ENCODE results near the gene KLHL9.
A peak's percentile ranks its signal among the peaks of the same experiment; 100 is the strongest.
"Not testable (repeated sequence)": the region's sequence is repeated elsewhere in the genome, so short reads cannot be mapped to it uniquely, and the experiment has no call there.

The KLHL9 gene, protein sequence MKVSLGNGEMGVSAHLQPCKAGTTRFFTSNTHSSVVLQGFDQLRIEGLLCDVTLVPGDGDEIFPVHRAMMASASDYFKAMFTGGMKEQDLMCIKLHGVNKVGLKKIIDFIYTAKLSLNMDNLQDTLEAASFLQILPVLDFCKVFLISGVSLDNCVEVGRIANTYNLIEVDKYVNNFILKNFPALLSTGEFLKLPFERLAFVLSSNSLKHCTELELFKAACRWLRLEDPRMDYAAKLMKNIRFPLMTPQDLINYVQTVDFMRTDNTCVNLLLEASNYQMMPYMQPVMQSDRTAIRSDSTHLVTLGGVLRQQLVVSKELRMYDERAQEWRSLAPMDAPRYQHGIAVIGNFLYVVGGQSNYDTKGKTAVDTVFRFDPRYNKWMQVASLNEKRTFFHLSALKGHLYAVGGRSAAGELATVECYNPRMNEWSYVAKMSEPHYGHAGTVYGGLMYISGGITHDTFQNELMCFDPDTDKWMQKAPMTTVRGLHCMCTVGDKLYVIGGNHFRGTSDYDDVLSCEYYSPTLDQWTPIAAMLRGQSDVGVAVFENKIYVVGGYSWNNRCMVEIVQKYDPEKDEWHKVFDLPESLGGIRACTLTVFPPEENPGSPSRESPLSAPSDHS

DNA sequence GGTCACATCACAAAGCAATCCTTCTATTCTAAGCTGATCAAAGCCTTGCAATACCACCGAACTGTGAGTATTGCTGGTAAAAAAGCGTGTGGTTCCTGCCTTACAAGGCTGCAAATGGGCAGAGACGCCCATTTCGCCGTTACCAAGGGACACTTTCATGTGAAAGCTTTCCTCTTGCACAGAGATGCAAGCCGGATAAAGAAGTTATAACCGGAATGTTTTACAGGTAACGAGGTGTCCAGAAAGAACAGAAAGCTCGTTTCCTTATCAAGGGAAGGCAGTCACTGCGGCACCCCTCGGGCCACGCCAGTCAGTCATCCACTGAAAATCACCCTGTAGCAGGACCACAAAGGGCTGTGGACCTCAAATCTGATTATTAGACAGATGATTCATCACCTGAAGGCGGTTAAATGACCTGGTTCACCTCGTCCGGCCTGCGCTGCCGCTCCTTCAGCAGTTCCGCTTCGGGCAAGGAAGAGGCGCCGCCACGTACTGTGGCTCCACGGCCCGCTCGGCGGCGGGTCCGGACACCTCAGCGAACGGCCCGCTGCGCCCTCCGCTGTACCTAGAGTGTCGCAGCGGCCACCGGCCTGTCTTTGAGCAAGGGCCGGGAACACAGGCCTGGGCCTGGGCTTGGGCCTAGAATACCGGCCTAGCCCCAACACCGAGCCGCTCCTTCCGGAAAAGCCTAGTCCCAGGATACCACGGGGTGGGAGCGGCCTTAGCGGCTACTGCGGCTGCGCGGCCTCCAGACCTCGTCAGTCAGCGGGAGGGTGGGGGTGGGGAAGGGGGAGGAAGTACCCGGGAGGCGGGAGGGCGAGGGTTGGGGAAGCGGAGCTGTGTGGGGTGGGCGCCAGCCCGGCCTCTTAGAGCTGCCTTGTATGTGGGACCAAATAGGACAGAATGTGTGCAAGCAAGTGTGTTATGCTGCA, at the start of gene KLHL9:
TSS of gene KLHL9 (minus strand) at position 704 of the 932 bp plus-strand sequence. CDS start at position 159, 545 bp downstream.
- DNase-seq, result peak; percentile 44

DNA sequence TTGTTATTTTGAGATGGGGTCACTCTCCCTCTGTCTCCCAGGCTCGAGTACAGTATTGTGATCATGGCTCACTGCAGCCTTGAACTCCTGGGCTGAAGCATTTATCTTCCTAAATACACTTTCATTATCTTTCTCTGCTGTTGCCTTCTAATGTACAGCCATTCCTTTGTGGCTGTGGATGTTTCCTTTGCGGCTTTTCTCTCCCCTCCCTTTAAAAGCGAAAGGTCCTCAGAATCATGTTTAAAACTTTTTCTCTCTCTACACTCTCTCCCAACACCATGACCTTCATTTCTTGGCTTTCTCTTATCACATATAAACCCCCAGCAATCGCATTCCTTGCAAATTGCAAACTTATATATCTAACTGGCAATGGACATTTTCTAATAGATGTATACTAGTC, 48.4 kb upstream of the KLHL9 start:
- DNase-seq, result no peak

DNA sequence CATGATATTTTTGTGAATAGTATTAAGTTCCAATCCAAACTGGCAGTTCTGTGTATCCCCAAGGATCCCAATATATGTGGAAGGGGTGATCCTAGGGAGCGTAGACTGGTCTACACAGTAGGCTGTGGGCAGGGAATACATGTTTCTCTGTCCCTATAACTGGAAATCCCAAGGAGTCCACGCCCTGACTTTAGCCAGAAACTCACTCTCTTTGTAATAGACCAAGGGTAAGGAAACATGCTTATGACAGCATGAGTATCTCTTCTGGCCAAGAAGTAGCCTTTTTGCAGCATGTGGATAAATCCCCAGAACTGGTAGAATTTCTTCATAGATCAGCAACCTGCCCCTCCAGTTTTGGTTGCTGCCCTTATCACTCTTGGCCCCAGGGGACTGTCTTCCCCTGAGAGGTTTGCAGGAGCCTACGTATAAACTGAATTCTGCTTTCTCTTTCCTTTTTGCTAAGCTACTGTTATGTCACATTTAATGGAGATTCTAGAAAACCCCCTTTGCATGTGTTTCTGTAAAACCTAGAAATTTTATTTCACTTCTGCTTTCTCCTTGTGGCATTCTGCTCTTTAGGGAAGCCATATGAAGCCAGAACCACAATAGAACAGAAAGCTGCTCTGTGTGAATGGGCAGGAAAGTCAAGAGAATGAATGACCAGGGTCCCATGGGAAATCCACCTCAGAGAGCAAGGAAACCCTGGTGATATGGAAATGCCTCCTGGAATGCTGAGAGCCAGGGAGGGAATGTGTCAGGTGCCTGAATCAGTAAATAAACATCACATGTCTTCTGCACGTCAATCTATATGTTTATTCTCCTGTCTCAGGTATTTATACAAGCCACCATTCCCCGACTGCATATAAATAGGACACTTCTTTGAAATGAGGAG, 46.5 kb upstream of the KLHL9 start:
- no peak for DNase-seq

DNA sequence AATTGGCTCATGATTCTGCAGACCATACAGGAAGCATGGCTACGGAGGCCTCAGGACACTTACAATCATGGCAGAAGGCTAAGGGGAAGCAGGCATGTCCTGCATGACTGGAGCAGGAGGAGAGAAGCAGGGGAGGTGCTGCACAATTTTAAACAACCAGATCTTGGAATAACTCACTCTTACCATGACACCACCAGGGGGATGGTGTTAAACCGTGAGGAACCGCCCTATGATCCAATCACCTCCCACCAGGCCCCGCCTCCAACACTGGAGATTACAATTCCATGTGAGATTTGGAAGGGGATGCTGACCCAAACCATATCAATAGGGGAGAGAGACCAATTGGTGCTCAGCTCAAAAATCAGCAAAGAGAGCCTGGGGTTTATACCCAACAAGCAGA, 36.3 kb upstream of the KLHL9 start:
- DNase-seq, result not testable (repeated sequence)

DNA sequence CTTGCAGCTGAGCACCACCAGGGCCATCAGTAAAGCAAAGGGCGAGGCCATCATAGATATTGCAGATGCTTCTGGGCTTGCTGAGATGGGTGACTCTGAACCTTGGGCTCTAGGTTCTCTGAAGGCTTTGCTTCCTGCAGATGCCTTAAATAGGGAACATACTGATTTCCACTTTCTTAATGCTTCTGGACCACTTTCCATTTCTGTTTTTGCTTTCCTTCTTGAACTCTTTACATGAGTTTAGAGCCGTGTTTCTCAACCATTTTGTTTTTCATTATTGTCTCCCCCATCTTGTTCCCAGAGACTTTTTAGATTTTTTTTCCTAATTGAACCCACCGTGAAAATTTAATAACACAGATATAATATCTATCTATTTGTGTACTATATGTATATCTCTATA, 32.8 kb upstream of the KLHL9 start, which contains the start of gene IFNA13:
TSS of gene IFNA13 (minus strand) at position 101 of the 400 bp plus-strand sequence. CDS start at position 54, 47 bp downstream.
- DNase-seq, result no peak

DNA sequence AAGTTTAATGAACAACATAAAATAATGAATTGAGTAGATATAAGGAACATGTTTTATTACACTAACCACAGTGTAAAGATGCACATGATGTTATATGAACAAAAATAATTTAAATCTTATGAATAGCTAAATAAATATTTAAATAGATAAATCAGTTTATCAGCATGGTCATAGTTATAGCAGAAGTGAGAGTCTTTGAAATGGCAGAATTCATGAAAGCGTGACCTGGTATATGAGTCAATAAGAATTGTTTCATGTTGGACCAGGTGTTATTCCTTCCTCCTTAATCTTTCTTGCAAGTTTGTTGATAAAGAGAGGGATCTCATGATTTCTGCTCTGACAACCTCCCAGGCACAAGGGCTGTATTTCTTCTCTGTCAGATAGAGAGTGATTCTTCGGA, 32.0 kb upstream of the KLHL9 start:
- not testable (repeated sequence) for DNase-seq

DNA sequence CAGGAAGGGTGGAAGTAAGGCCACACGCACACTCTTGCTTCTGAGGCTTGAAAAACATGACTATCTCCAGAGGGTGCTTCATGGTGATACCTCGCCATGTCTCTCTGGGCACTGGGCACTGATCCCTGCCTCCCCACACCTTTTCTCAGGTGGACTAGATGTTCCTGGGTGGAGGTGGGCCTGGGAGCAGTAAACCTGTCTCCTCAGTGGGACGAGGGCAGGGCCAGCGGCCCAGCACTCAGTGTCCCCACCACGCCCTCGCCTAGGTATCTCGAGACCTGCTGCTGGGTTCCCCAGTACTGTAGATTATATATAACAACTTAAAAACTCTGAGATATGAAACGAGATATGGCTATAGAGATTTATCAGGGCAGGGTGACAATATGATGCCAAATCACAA, 27.1 kb upstream of the KLHL9 start:
- DNase-seq, result no peak

DNA sequence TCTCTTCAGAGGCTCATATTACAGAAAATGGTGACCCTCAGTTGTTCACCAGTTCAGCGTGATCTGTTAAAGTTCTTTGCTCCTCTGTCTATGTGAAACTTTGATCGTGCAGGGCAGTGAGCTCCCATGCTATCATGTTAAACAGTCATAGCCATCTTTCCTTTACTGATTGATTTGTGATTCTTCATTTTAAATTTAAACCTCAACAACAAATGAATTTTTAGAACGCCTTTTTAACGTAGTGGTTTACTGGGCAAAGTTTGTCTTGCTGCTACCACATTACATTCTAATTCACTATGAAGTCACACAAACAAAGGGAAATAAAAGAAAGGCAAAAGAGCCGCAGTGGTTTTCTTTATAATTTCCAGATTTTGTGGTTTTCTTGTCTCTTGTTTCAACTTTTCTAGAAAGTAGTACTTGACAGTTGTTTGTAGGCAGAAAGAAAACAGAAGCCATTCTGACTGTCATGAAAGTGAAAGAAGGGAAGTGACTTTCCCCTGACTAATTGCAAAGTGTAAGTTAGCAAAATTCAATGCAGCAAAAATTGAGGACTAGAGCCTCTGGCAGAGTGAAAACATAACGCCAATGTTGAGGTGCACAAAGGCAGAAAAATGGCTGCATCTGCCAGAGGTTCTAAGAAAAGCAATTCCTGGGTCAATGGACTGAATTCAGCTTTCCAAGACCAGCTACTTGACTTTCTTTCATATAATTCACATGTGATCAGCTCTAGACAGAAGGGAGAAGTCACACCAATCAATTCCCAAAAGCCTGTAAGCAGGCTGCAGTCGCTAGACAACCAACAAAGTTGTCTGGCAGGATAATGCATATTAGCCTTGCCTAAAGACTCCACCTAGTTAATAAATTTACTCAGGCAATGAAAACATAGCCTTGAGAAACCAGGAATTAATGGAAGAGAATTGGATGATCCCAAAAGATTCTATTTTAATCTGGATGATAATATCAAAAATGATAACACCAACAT, 22.6 kb upstream of the KLHL9 start:
- DNase-seq, result no peak

DNA sequence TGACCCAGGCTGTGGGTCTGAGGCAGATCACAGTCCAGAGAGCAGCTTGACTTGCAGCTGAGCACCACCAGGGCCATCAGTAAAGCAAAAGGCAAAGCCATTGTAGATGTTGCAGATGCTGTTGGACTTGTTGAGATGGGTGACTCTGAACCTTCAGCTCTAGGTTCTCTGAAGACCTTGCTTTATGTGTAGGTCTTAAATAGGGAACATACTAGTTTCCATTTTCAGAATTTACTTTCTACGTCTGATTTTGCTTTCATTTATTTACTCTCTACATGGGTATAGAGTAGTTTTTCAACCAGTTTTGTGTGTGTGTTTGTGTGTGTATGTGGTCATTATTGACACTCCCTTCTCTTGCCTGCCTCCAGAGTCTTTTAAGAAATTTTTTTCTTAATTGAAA, 15.6 kb upstream of the KLHL9 start, which contains the start of gene IFNA6:
TSS of gene IFNA6 (minus strand) at position 101 of the 400 bp plus-strand sequence. CDS start at position 101, 0 bp downstream.
- no peak for DNase-seq

DNA sequence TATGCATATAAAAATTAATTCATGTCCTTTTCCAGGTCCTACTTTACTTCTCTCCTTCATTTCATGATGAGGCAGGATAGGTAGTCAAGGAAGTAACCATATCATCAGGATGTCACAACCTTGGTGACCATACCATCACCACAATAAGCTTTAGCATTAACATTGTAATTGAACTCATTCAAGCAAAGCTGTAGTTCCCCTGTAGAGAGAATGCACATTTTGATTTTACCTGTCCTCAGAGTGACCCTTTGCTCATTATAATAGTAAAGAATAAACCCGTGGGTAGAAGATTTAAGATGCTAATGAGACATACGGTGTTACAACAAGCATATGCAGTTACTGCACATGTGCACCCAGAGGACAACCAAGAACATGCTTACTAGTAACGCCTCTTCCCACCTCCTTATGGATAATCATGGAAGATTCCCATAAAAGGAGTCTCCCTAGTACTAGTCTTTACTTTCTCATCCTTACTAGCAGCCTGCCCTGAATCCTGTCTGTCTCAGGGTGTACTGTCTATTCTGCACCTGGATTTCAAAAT, 13.3 kb upstream of the KLHL9 start:
- DNase-seq, result no peak

DNA sequence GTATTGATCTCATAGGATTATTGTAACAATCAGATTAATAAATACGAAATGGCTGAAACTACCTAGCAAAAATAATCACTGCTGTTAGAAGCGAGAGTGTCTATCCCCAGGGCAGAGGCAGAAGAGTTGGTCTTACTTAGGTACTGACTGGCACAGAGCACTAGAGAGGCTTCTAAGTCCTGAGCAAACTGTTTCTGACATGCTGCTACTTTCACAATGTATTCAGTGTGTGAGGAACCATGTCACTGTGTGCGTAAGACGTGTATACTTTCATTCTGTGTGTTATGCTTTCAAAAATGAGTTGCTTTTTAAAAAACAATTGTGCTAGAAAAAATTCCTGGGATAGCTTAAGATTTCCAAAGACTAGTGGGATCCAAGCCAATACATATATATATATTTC, 5.5 kb upstream of the KLHL9 start:
- DNase-seq, result no peak

DNA sequence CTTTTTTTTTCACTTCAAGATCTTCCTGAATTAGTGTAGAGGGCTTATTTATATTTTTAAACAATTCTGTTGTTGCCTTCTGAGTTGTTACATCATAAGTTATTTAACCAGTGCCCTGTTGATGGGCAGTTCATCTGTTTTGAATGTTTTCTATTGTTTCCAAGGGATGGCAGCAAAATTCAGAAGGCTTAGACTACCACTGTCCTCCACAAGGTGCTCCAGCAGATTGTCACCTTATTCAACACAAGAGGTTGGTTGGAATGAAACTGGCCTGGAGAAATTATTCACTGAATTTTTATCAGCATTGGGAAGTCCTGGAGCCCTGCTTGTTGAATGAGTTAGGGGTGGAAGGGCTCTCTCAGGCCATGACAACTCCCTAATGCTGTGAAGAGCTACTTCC, 1.3 kb upstream of the KLHL9 start:
- DNase-seq, result no peak

DNA sequence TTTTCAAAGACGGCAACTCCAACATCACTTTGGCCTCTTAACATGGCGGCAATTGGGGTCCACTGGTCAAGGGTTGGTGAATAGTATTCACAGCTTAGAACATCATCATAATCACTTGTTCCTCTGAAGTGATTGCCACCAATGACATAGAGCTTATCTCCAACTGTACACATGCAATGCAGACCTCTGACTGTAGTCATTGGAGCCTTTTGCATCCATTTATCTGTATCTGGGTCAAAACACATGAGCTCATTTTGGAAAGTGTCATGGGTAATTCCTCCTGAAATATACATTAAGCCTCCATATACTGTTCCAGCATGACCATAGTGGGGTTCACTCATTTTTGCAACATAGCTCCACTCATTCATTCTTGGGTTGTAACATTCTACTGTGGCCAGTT, 2.0 kb downstream of the KLHL9 start:
- no peak for DNase-seq

DNA sequence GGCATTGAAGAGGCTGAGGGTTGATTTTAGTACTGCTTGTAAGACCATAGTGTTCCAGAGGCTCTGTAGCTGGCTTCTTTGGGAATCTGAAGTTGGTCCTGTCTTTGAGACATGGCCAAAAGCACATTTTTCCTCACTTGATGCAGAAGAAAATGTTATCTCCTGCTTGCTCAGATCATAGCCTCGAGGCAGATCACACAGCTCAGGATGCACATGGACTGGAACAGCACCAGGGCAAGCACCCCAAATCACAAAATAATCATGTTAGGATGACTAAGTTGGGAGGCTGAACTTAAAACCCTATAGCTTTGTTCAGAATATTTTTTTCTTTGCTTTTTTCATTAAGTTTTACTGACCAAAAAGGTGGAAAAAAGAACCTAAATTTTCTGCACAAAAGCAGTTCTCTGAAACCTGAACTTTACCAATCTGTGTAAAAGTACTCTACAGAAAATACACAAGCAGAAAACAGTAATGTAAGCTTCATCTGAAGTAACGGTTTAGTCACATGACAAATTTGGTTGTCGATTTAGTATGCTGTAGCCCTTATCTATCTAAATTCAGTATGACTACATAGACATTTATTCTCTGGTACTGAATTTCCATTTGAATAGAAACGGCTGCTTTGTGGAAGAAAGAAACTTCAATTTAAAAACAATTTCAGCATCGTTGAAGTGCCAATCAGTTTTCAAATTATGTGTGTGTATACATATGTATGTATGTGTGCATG, 3.4 kb downstream of the KLHL9 start:
- no peak for DNase-seq

DNA sequence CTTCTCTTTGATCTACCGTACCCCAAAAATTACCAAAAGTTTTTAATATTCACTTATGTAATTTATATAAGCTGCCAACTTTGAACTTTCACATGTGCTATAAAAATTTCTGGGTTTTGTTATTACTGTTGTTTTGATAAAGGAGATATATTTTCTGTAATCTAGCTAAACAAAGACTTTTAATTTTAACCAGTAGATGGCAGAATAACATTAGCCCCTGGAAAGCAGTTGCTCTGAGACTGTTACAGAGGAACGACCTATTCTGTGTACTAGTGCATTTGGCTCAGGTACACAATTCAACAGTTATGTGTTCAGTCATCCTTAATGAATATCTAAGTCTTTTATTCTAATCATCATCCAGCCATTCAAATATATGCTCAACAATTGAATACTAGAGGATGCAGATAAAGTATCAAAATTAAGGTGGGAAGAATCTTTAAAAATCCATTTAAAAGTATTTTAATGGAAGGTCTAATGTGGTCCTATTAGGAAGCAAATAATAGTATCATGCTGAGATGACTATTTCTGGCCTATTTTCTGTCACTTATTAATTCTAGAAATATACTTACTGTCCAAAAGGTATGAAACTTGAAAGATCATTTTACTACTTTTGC, 8.6 kb downstream of the KLHL9 start:
- DNase-seq, result no peak

DNA sequence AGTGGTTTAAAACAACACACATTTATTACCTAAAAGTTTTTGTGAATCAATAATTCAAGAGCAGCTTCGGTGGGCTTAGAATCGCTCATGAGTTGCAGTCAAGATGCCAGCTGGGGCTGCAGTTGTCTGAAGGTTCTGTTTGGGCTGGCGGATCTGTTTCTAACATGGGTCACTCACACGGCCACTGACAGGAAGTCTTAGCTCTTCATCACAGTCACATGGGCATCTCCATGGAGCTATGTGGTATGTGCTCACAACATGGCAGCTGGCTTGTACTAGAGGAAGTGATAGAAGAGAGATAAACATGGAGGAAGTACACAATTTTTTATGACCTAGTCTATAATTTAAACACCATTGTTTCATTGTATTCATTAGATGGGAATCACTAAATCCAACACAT, 11.2 kb downstream of the KLHL9 start:
- DNase-seq, result no peak

DNA sequence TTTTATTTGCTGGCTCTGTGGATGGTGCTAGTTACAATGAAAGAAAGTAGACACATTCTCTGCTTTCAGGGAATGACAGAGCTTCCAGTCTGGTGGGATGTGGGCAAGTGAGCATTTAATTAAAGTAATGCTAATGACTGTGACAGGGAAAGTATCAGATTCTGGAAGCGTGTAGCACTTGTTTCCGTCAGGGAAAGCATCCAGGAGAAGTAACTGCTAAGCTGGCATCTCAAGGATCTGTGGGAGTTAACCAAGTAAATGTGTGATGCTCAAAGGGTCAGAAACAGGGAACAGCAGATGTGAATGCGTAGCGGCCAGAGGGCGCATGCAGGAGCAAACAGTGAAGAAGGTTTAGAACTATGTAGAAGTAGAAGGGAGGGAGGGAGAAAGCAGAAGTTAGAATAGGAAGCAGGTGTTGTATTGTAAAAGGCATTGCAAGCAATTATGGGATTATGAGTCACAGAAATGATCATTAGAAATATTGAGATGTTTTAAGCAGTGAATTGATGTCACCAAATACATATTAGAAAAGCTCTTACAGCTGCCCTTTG, 12.2 kb downstream of the KLHL9 start:
- no peak for DNase-seq

DNA sequence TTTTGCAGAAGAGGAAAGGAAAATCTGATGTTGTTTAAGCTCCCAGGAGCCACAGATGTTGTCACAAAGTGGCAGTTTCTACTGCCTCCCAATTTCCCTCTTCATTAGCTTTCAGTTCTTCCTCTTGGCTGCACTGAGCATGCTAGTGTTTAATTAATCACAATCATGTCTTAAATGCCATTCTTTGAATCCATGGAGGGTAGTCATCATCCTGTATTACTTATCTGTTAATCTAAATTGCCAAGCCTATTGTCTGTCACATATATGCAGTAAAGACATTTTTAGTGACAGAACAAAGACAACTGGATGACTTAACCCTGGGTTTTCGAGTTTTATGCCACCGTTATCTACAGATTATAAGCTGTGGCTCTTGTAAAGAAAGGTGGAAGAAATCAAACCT, 14.7 kb downstream of the KLHL9 start:
- no peak for DNase-seq
